ENCODE results near the gene L3MBTL4. TPM values are rescaled to one million over a fixed set of nuclear protein-coding genes. Genes with fewer than 3 reads are reported as not detected.

The L3MBTL4 gene
- total and polyA plus RNA-seq, 9 of the 15 experiments (the other 6 are each of a cell fraction or from before 2014, with no cell fraction given), result not detected

GRCh38 chr18:6405237-6406074 is 9.3 kb downstream of the L3MBTL4 start:
- no peaks in the 10 kb centered on the region for H3K9me3 ChIP-seq (replicated peaks; ENCODE audit: control insufficient read depth, insufficient read depth, low read depth, low read length)
- ATAC-seq, result no peak
- no peak for TF ChIP-seq POLR3G (IDR thresholded peaks at IDR 0.05; ENCODE audit: extremely low read depth, insufficient read length, insufficient replicate concordance)
- no peak for TF ChIP-seq SNIP1 (IDR thresholded peaks at IDR 0.05; ENCODE audit: low read depth)
- TF ChIP-seq ZNF707 (CRISPR knock-in tag; conservative IDR thresholded peaks at IDR 0.05), result no peak
- no peak for TF ChIP-seq ZNF512 (tag; IDR thresholded peaks at IDR 0.05)
- no peak for TF ChIP-seq ZNF644 (tag; IDR thresholded peaks at IDR 0.05; ENCODE audit: low read depth)
- no peak for TF ChIP-seq SMARCB1 (IDR thresholded peaks at IDR 0.05; ENCODE audit: insufficient read length, low read depth)
- TF ChIP-seq ATF4 (CRISPR knock-in tag; IDR thresholded peaks at IDR 0.05), result no peak
- ChIA-PET POLR2A (interaction anchor here (0.6 kb wide), 1 partner anchor 677 kb away, joined by 3 read pairs; no protein-coding TSS in a partner anchor), CTCF (ENCODE audit: low intra/inter-chr PET ratio) (no interaction called here)
- H3K9ac ChIP-seq (ENCODE audit: insufficient read depth in 1 of 2, low read depth in 2 of 2, low read length in 2 of 2), result no peak overlapping the region
- no TSS peak for BruUV-seq (replicated peaks)
- H3K4me3 ChIP-seq, result no peak overlapping the region
- in situ Hi-C loops (cut with MboI) (no loop called here), intact Hi-C loops (cut with micrococcal nuclease) (no loop called here)
- no peaks in the 10 kb centered on the region for H3K4me1 ChIP-seq (replicated peaks in 1 of 2; ENCODE audit: control insufficient read depth in 2 of 2, insufficient read depth in 2 of 2, low read length in 2 of 2)
- no peak overlapping the region for H2AFZ ChIP-seq (ENCODE audit: low read depth, low read length)
- no peaks in the 10 kb centered on the region for H3K9me1 ChIP-seq (ENCODE audit: control insufficient read depth, insufficient read depth, low read length)
- no peak for DNase-seq (ENCODE audit: extremely low read depth in 1 of 4, low spot score in 3 of 4)
- no peaks in the 10 kb centered on the region for H3K79me2 ChIP-seq (ENCODE audit: control insufficient read depth, insufficient read depth, low read length)
- no peak for FAIRE-seq
- WGBS (ENCODE audit: insufficient coverage, low coverage, missing lambda C conversion rate), result 4% methylated on average over 11 of the region's 11 CpGs
- H4K20me1 ChIP-seq (replicated peaks; ENCODE audit: control insufficient read depth, insufficient read depth, low read length), result no peaks in the 10 kb centered on the region
- H3K27me3 ChIP-seq (ENCODE audit: control insufficient read depth in 2 of 2, insufficient read depth in 2 of 2, low read length in 2 of 2), result no peaks in the 10 kb centered on the region
- no peak overlapping the region for H3K4me2 ChIP-seq (ENCODE audit: insufficient read depth, low read length)
- no peaks in the 10 kb centered on the region for H3K36me3 ChIP-seq (ENCODE audit: control insufficient read depth, insufficient read depth, low read length)
- no peak overlapping the region for H3K27ac ChIP-seq (ENCODE audit: extremely low read depth, low read depth, low read length)

All from K562 (cell line).